AG04449 (cell line): ENCODE results near the gene TMBIM1.

Experiments
- CTCF ChIA-PET: fragments of 350-600 bp; formaldehyde crosslinking; extraction: SDS; loops from one replicate; lab custom pipeline; 2021; ENCODE audit warnings: antibody characterized with exemption; lab: Yijun Ruan, JAX
- POLR2A ChIA-PET: fragments of 400-600, 350-600 bp; formaldehyde crosslinking; extraction: SDS; loops from one replicate; lab custom pipeline; 2020; ENCODE audit warnings: antibody characterized with exemption, inconsistent platforms; lab: Yijun Ruan, JAX
- DNase-seq: peaks from one replicate; pipeline ENCODE4 v3.0.0-alpha.2; 2010; ENCODE audit warnings: low read depth, low spot score
- H3K4me3 ChIP-seq: 2 replicates; pipeline ENCODE4 v1.5.1; 2011; ENCODE audit warnings: low read depth, mild to moderate bottlenecking, control low read depth, low read length
- TF ChIP-seq, protein P1 (sequence below): IDR thresholded peaks from one replicate; pipeline ENCODE4 v1.5.1; 2011; ENCODE audit warnings: mild to moderate bottlenecking, moderate library complexity, low read length, control low read depth, inconsistent platforms; ENCODE audit not compliant: insufficient read depth; ENCODE audit errors: missing control alignments

The TMBIM1 gene

DNA sequence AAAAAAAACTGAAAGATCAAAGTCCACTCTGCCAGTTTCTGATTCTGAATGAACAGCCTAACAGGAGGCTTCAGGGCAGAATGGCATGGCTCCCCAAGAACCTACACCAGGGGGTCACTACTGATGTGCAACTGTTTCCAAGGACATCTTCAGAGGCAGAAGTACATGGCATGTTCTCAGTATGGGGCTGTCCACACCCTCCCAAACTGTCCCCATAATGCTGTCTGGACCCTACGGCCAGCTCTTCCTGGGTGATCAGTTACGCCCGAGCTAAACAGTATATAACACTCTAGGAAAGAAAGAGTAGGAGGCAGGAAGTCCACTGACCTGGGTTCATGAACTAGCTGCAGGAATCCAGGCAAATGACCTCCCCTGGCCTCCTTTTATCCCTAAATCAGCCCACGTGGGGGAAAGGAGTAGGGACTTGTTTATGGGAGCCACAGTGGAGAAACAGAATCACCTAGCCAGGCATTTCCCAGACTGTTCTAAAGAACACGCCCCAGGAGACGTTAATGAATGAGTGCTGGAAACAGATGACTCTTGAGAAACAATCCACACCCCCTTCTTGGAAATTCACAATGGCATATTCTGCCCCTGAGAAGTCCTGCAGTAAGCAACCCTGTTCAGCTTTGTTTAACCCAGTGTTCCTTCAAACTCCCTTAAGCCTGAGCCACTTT lies 2.5 kb downstream of the TMBIM1 start:
- POLR2A ChIA-PET, result no interaction called here
- DNase-seq, result no peak

GRCh38 chr2:218286570-218287459 lies 5.5 kb downstream of the TMBIM1 start:
- CTCF ChIA-PET, result interaction anchor here (1.3 to 7.6 kb wide), 9 partner anchors 11 to 109 kb away, joined by 3 to 193 read pairs (median 8); partner anchors contain the start of genes AAMP, CATIP and PNKD
- H3K4me3 ChIP-seq, result peak overlapping the region; percentile 56
- POLR2A ChIA-PET, result interaction anchor here (0.5 to 2.4 kb wide), 8 partner anchors 9 to 87 kb away, joined by 3 to 20 read pairs (median 4); partner anchors contain the start of genes AAMP, GPBAR1 and PNKD
- TF ChIP-seq, protein P1, sequence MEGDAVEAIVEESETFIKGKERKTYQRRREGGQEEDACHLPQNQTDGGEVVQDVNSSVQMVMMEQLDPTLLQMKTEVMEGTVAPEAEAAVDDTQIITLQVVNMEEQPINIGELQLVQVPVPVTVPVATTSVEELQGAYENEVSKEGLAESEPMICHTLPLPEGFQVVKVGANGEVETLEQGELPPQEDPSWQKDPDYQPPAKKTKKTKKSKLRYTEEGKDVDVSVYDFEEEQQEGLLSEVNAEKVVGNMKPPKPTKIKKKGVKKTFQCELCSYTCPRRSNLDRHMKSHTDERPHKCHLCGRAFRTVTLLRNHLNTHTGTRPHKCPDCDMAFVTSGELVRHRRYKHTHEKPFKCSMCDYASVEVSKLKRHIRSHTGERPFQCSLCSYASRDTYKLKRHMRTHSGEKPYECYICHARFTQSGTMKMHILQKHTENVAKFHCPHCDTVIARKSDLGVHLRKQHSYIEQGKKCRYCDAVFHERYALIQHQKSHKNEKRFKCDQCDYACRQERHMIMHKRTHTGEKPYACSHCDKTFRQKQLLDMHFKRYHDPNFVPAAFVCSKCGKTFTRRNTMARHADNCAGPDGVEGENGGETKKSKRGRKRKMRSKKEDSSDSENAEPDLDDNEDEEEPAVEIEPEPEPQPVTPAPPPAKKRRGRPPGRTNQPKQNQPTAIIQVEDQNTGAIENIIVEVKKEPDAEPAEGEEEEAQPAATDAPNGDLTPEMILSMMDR, result no peak
- DNase-seq, result peak; percentile 90

More for the DNA sequence above, 2.5 kb downstream of the TMBIM1 start:
- peak overlapping the region; percentile 85 for H3K4me3 ChIP-seq
- CTCF ChIA-PET, result interaction anchor here (0.7 to 11.8 kb wide), 11 partner anchors 10 to 117 kb away, joined by 3 to 118 read pairs (median 9); partner anchors contain the start of genes AAMP, CATIP and PNKD
- TF ChIP-seq, protein P1, result no peak

DNA sequence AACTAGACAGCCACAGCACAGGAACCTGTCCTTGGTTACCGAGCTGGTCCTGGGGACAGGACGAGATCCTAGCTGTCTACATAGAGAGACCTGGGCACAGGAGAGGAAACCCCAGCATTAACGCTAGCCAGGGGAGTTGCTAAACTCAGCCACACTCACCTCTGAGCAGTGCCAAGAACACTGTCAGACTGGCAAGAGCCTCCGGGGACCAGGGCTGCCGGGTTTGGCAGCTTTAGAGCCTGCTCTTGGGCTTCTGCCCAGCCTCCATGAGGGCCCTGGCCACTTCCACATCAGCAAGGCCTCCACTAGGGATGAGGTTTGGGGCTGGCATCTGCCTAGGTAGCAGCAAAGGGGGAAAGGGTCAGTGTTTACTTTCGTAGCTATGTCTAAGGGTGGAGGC lies 6.7 kb downstream of the TMBIM1 start:
- DNase-seq, result no peak
- TF ChIP-seq, protein P1, result no peak
- H3K4me3 ChIP-seq, result peak overlapping the region; percentile 56
- ChIA-PET POLR2A (interaction anchor here (2.4 kb wide), 1 partner anchor 11 kb away, joined by 20 read pairs; no protein-coding TSS in a partner anchor), CTCF (interaction anchor here (1.2 to 7.6 kb wide), 7 partner anchors 12 to 111 kb away, joined by 3 to 193 read pairs (median 12); partner anchors contain the start of genes AAMP, CATIP and PNKD)

DNA sequence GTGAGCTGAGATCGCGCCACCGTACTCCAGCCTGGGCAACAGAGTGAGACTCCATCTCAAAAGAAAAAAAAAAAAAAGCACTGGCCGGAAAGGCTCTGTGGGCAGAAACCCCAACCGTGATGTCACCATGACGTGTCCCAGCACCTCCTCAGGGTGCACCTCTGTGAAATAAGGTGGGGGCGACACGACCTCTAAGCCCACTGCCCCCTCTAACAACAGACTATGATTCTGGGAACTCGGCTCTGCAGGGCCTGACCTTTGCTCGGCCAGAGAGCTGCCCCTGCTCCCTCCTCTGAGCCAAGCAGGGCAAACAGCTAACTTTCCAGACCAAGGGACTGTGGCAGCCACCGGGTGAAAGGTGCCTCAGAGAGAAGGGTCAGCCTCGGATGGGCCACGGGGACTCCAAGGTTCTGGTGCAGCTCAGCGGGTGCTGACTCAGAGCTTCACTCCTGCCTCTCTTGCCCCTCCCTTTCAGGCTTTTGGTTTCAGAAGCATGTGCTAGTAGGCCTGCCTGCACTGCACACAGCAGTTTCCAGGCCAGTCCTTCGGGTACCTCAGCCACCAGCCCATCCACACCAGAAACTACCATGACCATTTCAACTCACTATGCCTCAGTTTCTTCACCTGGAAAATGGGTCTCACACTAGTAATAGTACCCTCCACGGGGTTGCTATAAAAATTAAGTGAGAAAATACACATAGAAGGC lies 8.0 kb downstream of the TMBIM1 start:
- H3K4me3 ChIP-seq, result no peak overlapping the region
- no peak for DNase-seq
- TF ChIP-seq, protein P1, result no peak
- CTCF ChIA-PET, result interaction anchor here (1.6 to 7.6 kb wide), 5 partner anchors 9 to 112 kb away, joined by 6 to 193 read pairs (median 16); partner anchors contain the start of genes AAMP, CATIP and PNKD
- POLR2A ChIA-PET, result interaction anchor here (0.6 to 1.0 kb wide), 2 partner anchors 11 to 14 kb away, joined by 4 read pairs; partner anchors contain the start of genes AAMP and PNKD

DNA sequence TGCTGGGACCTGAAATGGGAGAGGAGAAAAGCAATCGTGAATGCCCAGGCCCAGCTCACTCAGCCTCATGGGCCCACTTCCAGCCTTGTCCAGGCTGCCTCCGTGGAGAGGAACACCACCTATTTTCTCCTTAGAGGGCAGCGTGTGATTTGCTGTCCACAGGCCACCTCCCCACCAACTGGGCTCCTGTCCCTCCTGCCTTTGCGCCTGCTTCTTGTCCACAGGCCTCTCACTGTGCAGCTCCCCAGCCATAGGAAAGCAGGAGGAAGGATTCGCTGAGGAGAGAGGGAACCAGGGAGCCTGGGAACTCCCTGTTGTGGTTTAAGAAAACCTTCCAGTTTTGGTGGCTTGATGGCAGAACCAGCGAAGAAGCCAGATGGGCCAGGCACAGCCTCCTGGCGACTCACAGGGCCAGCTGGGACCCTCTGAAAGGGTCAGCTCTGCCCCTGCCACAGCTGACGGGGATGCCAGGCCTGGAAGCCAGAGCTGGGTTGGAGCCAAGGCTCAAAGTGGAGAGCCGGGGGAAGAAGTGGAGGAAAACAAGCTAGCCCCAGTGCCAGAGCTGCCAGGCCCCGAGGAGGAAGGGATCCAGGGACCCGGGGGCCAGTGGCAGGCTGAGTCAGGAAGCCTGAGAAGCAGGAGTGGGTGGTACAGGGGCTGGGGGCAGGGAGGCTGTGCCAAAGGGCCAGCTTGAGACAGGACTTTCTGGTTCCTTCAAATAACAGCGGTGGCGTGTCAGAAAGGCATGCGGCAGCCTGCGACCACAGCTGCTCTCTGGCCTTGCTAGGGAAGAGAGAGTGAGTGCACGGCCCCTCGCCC lies 9.9 kb downstream of the TMBIM1 start:
- ChIA-PET POLR2A (no interaction called here), CTCF (interaction anchor here (0.9 to 7.6 kb wide), 4 partner anchors 9 to 114 kb away, joined by 3 to 193 read pairs (median 12); partner anchors contain the start of genes AAMP, CATIP and PNKD)
- DNase-seq, result no peak
- no peak overlapping the region for H3K4me3 ChIP-seq
- TF ChIP-seq, protein P1, result no peak
